IPS-11a (cell line): ENCODE measurements around the gene OSBP2.
"Not testable (repeated sequence)": the region's sequence is repeated elsewhere in the genome, so short reads cannot be mapped to it uniquely, and the experiment has no call there.

Experiments
- H3K4me3 ChIP-seq: one replicate; pipeline ENCODE4 v1.5.1; 2013; ENCODE audit warnings: low read depth, low read length, control low read depth

Gene OSBP2

GRCh38 chr22:30718491-30718890 lies 23.8 kb downstream of the OSBP2 start:
- no peak overlapping the region for H3K4me3 ChIP-seq

- H3K4me3 ChIP-seq: no peak overlapping the region
Measured at GRCh38 chr22:30718938-30719337, 24.3 kb downstream of the OSBP2 start.

GRCh38 chr22:30720263-30720837 lies 25.7 kb downstream of the OSBP2 start:
- H3K4me3 ChIP-seq: no peak overlapping the region

GRCh38 chr22:30721741-30722140 lies 27.1 kb downstream of the OSBP2 start:
- H3K4me3 ChIP-seq: no peak overlapping the region

- no peak overlapping the region for H3K4me3 ChIP-seq
Measured at GRCh38 chr22:30728826-30729225, 34.2 kb downstream of the OSBP2 start.

GRCh38 chr22:30731658-30732057 lies 37.0 kb downstream of the OSBP2 start:
- no peak overlapping the region for H3K4me3 ChIP-seq

GRCh38 chr22:30732426-30732825 lies 37.8 kb downstream of the OSBP2 start:
- no peak overlapping the region for H3K4me3 ChIP-seq

GRCh38 chr22:30733181-30733631 lies 38.5 kb downstream of the OSBP2 start:
- H3K4me3 ChIP-seq: no peak overlapping the region

GRCh38 chr22:30740007-30740406 lies 45.3 kb downstream of the OSBP2 start:
- H3K4me3 ChIP-seq: not testable (repeated sequence)

GRCh38 chr22:30740511-30740910 lies 45.8 kb downstream of the OSBP2 start:
- H3K4me3 ChIP-seq: not testable (repeated sequence)

- no peak overlapping the region for H3K4me3 ChIP-seq
Measured at GRCh38 chr22:30742291-30743256, 47.9 kb downstream of the OSBP2 start.

- H3K4me3 ChIP-seq: no peak overlapping the region
Measured at GRCh38 chr22:30743257-30744020, 48.8 kb downstream of the OSBP2 start.

- no peak overlapping the region for H3K4me3 ChIP-seq
Measured at GRCh38 chr22:30744224-30744623, 49.5 kb downstream of the OSBP2 start.

- H3K4me3 ChIP-seq: no peak overlapping the region
Measured at GRCh38 chr22:30747493-30747892, 52.8 kb downstream of the OSBP2 start.

GRCh38 chr22:30749272-30749671 lies 54.6 kb downstream of the OSBP2 start:
- no peak overlapping the region for H3K4me3 ChIP-seq

GRCh38 chr22:30749849-30750248 lies 55.2 kb downstream of the OSBP2 start:
- H3K4me3 ChIP-seq: no peak overlapping the region

GRCh38 chr22:30751529-30751928 lies 56.9 kb downstream of the OSBP2 start:
- H3K4me3 ChIP-seq: no peak overlapping the region

- no peak overlapping the region for H3K4me3 ChIP-seq
Measured at GRCh38 chr22:30752771-30753170, 58.1 kb downstream of the OSBP2 start.

GRCh38 chr22:30753701-30754100 lies 59.0 kb downstream of the OSBP2 start:
- no peak overlapping the region for H3K4me3 ChIP-seq

- no peak overlapping the region for H3K4me3 ChIP-seq
Measured at GRCh38 chr22:30754521-30754920, 59.8 kb downstream of the OSBP2 start.

GRCh38 chr22:30754971-30755758 lies 60.5 kb downstream of the OSBP2 start:
- H3K4me3 ChIP-seq: no peak overlapping the region
